WTC11 (cell line): ENCODE measurements around the gene H1-8.

Experiments used
- E2F1 ChIP-seq: sonication (generic); formaldehyde crosslinking; IDR thresholded peaks from 2 replicates; pipeline ENCODE4 v1.8.0; 2022; ENCODE audit warnings: mild to moderate bottlenecking, missing genetic modification reagents
- SMAD3 ChIP-seq: sonication (generic); formaldehyde crosslinking; IDR thresholded peaks from 2 replicates; pipeline ENCODE4 v1.8.0; 2022; ENCODE audit warnings: missing genetic modification reagents, mild to moderate bottlenecking, borderline replicate concordance
- TF ChIP-seq, protein P1 (sequence below): fragments of 200-600 bp; IDR thresholded peaks from 2 replicates; pipeline ENCODE4 v1.8.0; 2022; ENCODE audit warnings: antibody characterized with exemption

GRCh38 chr3:129599607-129600006, 56.6 kb downstream of the H1-8 start:
- TF ChIP-seq, protein P1, sequence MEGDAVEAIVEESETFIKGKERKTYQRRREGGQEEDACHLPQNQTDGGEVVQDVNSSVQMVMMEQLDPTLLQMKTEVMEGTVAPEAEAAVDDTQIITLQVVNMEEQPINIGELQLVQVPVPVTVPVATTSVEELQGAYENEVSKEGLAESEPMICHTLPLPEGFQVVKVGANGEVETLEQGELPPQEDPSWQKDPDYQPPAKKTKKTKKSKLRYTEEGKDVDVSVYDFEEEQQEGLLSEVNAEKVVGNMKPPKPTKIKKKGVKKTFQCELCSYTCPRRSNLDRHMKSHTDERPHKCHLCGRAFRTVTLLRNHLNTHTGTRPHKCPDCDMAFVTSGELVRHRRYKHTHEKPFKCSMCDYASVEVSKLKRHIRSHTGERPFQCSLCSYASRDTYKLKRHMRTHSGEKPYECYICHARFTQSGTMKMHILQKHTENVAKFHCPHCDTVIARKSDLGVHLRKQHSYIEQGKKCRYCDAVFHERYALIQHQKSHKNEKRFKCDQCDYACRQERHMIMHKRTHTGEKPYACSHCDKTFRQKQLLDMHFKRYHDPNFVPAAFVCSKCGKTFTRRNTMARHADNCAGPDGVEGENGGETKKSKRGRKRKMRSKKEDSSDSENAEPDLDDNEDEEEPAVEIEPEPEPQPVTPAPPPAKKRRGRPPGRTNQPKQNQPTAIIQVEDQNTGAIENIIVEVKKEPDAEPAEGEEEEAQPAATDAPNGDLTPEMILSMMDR, result no peak
- TF ChIP-seq E2F1 (CRISPR knock-in tag) (no peak), SMAD3 (no peak)
